ENCODE measurements around the gene TARM1.
"Not testable (repeated sequence)": the region's sequence is repeated elsewhere in the genome, so short reads cannot be mapped to it uniquely, and the experiment has no call there.

TARM1 gene

GRCh38 chr19:54096617-54097106 is 15.5 kb upstream of the TARM1 start:
- TF ChIP-seq CTCF (conservative IDR thresholded peaks at IDR 0.05), result no peak
- H3K27ac ChIP-seq, result no peak overlapping the region

GRCh38 chr19:54095859-54096616 is 14.9 kb upstream of the TARM1 start:
- H3K27ac ChIP-seq, result not testable (repeated sequence)

DNA sequence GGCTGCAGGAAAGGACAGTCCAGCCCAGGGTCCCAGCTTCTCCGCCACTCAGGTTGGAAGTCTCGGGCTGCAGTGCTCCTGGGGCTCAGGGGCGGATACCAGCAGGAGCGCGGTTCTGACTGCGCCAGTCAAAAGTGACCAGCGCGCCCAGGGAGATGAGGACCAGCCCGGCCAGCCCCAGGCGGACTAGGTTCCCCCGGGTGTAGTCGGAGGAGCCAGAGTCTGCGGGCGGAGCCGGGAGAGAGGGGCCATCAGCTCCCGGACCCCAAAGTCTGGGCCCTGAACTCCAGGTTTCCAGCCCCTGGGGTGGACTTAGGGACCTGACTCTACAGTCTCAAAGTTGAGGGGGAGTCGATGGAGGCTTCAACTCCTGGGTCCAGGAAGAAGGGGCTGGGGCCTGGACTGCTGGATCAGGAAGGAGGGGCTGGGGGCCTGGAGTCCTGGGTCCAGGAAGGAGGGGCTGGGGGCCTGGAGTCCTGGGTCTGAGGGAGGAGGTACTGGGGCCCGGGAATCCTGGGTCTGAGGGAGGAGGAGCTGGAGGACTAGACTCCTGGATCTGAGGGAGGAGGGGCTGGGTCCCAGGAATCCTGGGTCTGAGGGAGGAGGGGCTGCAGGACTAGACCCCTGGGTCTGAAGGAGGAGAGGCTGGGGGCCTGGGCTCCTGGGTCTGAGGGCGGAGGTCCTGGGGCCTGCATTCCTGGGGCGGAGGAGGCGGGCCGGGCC is 14.1 kb upstream of the TARM1 start:
- no peak for TF ChIP-seq CTCF (conservative IDR thresholded peaks at IDR 0.05)
- H3K27ac ChIP-seq, result no peak overlapping the region

- TF ChIP-seq CTCF (conservative IDR thresholded peaks at IDR 0.05), result no peak
- H3K27ac ChIP-seq, result no peak overlapping the region
Measured at GRCh38 chr19:54094426-54095000, 13.3 kb upstream of the TARM1 start.

- H3K27ac ChIP-seq, result no peak overlapping the region
- no peak for TF ChIP-seq CTCF (conservative IDR thresholded peaks at IDR 0.05)
Measured at GRCh38 chr19:54084410-54084809, 3.2 kb upstream of the TARM1 start.

GRCh38 chr19:54077334-54077733 is 3.8 kb downstream of the TARM1 start:
- TF ChIP-seq CTCF (conservative IDR thresholded peaks at IDR 0.05), result no peak
- H3K27ac ChIP-seq, result no peak overlapping the region

DNA sequence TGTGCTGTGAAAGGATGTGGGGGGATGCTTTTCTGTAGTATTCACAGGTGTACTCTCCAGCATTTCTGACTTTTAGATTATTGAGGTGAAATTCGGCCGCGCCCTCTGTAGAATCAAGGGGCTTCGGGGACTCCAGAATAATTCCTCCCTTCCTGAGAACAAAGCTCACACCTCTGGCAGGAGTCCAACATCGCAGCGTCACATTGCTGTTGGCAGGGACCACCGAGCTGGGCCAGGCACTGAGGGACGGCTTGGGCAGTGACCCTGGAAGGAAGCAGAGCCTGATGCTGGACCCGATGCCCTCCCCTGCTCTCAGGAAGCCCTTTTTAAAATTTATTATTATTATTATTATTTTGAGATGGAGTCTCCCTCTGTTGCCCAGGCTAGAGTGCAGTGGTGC is 6.3 kb downstream of the TARM1 start:
- TF ChIP-seq CTCF (conservative IDR thresholded peaks at IDR 0.05), result no peak
- no peak overlapping the region for H3K27ac ChIP-seq

Data from VCaP (cell line).